ENCODE data around the gene RSU1.
A peak's percentile ranks its signal among the peaks of the same experiment; 100 is the strongest.

The RSU1 gene

GRCh38 chr10:16822027-16822426 lies 4.8 kb upstream of the RSU1 start:
- DNase-seq (ENCODE audit: low read depth in 2 of 2) = no peak

- DNase-seq (ENCODE audit: low read depth in 2 of 2) = no peak
These were observed 3.2 kb upstream of the RSU1 start for GRCh38 chr10:16820421-16820820.

- no peak for DNase-seq (ENCODE audit: low read depth in 2 of 2)
These were observed 2.8 kb upstream of the RSU1 start for GRCh38 chr10:16820018-16820417.

GRCh38 chr10:16819436-16819835 lies 2.2 kb upstream of the RSU1 start:
- DNase-seq (ENCODE audit: low read depth in 2 of 2) = no peak

GRCh38 chr10:16819026-16819425 lies 1.8 kb upstream of the RSU1 start:
- DNase-seq (ENCODE audit: low read depth in 2 of 2) = no peak

GRCh38 chr10:16816830-16817124 lies 447 bp downstream of the RSU1 start:
- no peak for DNase-seq (ENCODE audit: low read depth in 2 of 2)

- no peak for DNase-seq (ENCODE audit: low read depth in 2 of 2)
These were observed 1.1 kb downstream of the RSU1 start for GRCh38 chr10:16816171-16816570.

- DNase-seq (ENCODE audit: low read depth in 2 of 2) = no peak
These were observed 3.2 kb downstream of the RSU1 start for GRCh38 chr10:16814012-16814411.

- DNase-seq (ENCODE audit: low read depth in 2 of 2) = no peak
These were observed 4.5 kb downstream of the RSU1 start for GRCh38 chr10:16812676-16813075.

GRCh38 chr10:16811765-16812164 lies 5.5 kb downstream of the RSU1 start:
- no peak for DNase-seq (ENCODE audit: low read depth in 2 of 2)

GRCh38 chr10:16811292-16811691 lies 5.9 kb downstream of the RSU1 start:
- no peak for DNase-seq (ENCODE audit: low read depth in 2 of 2)

- DNase-seq (ENCODE audit: low read depth in 2 of 2) = peak in 1 of 2 donors; percentile 29
These were observed 8.0 kb downstream of the RSU1 start for GRCh38 chr10:16809074-16809718.

GRCh38 chr10:16804123-16804522 lies 13.1 kb downstream of the RSU1 start:
- DNase-seq (ENCODE audit: low read depth in 2 of 2) = no peak

- no peak for DNase-seq (ENCODE audit: low read depth in 2 of 2)
These were observed 13.8 kb downstream of the RSU1 start for GRCh38 chr10:16803464-16803863.

- DNase-seq (ENCODE audit: low read depth in 2 of 2) = no peak
These were observed 17.6 kb downstream of the RSU1 start for GRCh38 chr10:16799621-16800020.

GRCh38 chr10:16798571-16798970 lies 18.7 kb downstream of the RSU1 start:
- DNase-seq (ENCODE audit: low read depth in 2 of 2) = no peak

- DNase-seq (ENCODE audit: low read depth in 2 of 2) = no peak
These were observed 21.7 kb downstream of the RSU1 start for GRCh38 chr10:16795410-16796073.

GRCh38 chr10:16794005-16794404 lies 23.2 kb downstream of the RSU1 start:
- DNase-seq (ENCODE audit: low read depth in 2 of 2) = no peak

- no peak for DNase-seq (ENCODE audit: low read depth in 2 of 2)
These were observed 24.5 kb downstream of the RSU1 start for GRCh38 chr10:16792675-16793074.

- no peak for DNase-seq (ENCODE audit: low read depth in 2 of 2)
These were observed 27.5 kb downstream of the RSU1 start for GRCh38 chr10:16789765-16790164.

- DNase-seq (ENCODE audit: low read depth in 2 of 2) = no peak
These were observed 28.0 kb downstream of the RSU1 start for GRCh38 chr10:16789261-16789660.

- DNase-seq (ENCODE audit: low read depth in 2 of 2) = no peak
These were observed 28.4 kb downstream of the RSU1 start for GRCh38 chr10:16788778-16789177.

GRCh38 chr10:16788125-16788524 lies 29.1 kb downstream of the RSU1 start:
- DNase-seq (ENCODE audit: low read depth in 2 of 2) = no peak

- peak; percentile 26 to 66 for DNase-seq (ENCODE audit: low read depth in 2 of 2)
These were observed 29.8 kb downstream of the RSU1 start for GRCh38 chr10:16787361-16787791.
